Astrocyte of the spinal cord (primary cell): Measurements from ENCODE around the gene GANC.

Experiments used
- DNase-seq: peaks from one replicate; pipeline ENCODE4 v3.0.0; 2011; ENCODE audit warnings: low read depth, low spot score
- H3K4me3 ChIP-seq: 2 replicates; pipeline ENCODE4 v1.5.1; 2011; ENCODE audit warnings: low read depth, mild to moderate bottlenecking, low read length, moderate library complexity
- CTCF ChIP-seq: IDR thresholded peaks from 2 replicates; pipeline ENCODE4 v1.5.1; 2012; ENCODE audit warnings: low read depth, mild to moderate bottlenecking, low read length, inconsistent platforms
- in situ Hi-C: cut with HindIII; loops from 2 replicates; pipeline ENCODE4 v1.10.0; 2017; ENCODE audit warnings: low sequenced_read_pairs

The GANC gene

DNA sequence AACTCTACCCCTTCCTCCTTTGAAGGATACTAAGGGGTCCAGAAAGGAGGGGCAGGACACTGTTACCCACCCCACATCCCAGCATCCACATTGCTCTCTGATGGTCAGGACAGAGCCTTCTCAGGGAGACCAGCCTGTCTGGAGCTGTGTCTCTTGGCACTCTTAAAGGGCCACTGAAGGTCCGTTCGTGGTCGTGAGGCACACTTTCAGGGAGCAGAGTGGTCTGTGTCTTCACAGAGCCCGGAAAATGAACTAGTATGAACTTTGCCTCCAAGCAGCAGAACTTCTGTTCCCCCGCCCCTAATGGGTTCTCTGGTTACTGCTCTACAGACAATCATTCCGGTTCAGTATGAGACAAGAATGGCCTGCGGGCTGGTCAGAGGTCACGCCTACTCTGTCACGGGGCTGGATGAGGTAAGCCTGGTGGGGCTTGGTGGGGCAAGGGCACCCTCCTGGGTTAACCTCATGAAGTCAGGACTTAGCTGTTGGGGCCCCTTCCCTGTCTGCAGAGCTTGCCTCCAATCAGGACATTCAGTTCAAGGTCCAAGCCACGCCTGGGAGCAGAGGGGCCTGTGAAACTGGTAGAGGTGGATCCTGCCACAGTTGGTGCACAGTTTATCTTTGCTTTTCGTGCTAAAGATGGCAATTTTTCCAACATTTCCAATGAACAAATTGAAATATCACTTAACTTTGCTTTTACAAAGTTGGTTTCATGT lies 119.5 kb downstream of the GANC start:
- TF ChIP-seq CTCF, result no peak
- in situ Hi-C loops, result no loop called here

GRCh38 chr15:42394106-42394505 lies 121.1 kb downstream of the GANC start:
- DNase-seq, result no peak
- H3K4me3 ChIP-seq, result no peak overlapping the region
- in situ Hi-C loops, result no loop called here
- TF ChIP-seq CTCF, result no peak

More for the DNA sequence above, 119.5 kb downstream of the GANC start:
- H3K4me3 ChIP-seq, result no peak overlapping the region
- DNase-seq, result no peak

- in situ Hi-C loops, result no loop called here
- DNase-seq, result no peak
- no peak for TF ChIP-seq CTCF
- H3K4me3 ChIP-seq, result no peak overlapping the region
Measured at GRCh38 chr15:42395838-42396237, 122.8 kb downstream of the GANC start.

- no peak for DNase-seq
- no peak overlapping the region for H3K4me3 ChIP-seq
- TF ChIP-seq CTCF, result no peak
- in situ Hi-C loops, result no loop called here
Measured at GRCh38 chr15:42401544-42402454, 128.8 kb downstream of the GANC start.

DNA sequence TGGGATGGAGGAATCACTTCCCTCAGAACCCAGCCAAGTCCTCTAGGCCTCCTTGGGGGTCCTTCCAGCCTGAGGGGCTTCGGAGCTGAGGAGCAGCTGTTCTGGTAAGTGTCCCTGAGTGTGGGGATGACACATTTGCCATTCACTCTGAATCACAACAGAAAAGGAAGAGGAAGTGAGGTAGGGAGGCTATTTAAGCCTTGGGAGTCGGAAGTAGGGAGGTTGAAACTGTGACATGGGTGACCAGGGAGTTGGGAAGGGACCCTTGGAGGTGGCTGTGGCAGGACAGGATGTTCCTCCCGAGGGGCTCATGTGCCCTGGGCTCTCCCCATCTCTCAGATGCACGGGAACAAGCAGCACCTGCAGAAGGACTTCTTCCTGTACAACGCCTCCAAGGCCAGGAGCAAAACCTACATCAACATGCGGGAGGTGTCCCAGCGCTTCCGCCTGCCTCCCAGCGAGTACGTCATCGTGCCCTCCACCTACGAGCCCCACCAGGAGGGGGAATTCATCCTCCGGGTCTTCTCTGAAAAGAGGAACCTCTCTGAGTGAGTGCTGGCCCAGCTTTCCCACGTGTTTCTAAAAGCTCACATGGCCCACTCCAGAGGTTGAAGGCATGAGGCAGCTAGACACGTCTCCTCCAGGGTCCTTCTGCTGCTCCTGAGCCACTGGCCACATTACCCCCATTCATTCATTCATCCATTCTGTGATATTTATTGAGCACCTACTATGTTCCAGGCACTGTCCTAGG lies 129.6 kb downstream of the GANC start:
- H3K4me3 ChIP-seq, result no peak overlapping the region
- in situ Hi-C loops, result no loop called here
- no peak for DNase-seq
- no peak for TF ChIP-seq CTCF

DNA sequence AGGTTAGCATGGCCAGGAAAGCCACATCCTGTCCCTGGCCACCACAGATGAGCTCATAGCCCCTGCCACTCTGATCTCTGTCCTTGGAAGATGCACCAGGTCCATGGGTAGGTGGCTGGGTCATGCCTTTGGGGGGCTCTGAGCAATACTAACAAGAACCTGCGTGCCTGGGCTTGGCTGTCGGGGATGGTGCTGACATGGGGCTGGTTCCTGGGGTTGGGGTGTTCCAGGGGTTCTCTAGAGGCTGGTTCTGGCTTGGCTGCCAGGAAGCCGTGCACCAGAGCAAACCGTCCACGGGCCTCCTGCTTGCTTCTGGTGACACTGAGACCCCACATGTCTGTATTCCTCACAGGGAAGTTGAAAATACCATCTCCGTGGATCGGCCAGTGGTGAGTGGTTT lies 130.4 kb downstream of the GANC start:
- no peak for TF ChIP-seq CTCF
- no peak for DNase-seq
- in situ Hi-C loops, result no loop called here
- H3K4me3 ChIP-seq, result no peak overlapping the region
